HG02938 (cell line): ENCODE results near the gene CDK5R1.

ENCODE experiments used
- ATAC-seq: cut with Tn5 transposase; IDR thresholded peaks from one replicate; pipeline ENCODE4 v1.9.1; 2021; ENCODE audit warnings: mild to moderate bottlenecking, moderate library complexity; ENCODE audit not compliant: unreplicated experiment

CDK5R1 gene

DNA sequence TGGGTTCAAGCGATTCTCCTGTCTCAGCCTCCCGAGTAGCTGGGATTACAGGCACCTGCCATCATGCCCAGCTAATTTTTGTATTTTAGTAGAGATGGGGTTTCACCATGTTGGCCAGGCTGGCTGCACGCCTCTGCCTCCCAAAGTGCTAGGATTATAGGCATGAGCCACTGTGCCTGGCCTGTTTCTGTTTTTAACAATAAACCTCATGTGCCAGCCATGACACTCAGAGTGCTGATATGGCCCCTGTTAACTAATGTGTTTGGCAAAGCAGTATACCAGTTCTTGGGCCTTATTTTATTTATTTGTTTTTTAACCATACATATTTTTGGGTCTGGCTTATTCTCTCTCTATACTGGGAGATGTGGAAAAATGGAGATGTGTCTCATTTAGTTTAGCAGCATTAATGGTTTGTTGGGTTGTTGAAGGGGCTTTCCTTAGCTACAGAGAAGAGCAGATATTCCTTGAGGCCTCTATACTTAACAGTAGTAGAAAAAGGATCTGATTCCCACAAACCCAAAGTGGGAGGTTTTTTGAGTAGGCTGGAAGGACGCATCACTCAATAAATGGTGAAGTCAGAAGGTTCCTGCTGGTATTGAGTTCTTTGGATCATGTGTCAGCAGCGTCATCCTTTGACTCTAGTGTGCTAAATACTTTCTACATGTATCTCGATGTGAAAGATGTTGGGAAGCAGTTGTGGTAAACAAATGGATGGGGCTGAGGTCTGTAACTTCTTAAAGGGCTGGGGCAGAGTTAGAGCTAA, 16.2 kb upstream of the CDK5R1 start:
- no peak for ATAC-seq

- no peak for ATAC-seq
Observed at GRCh38 chr17:32471652-32472051, 15.1 kb upstream of the CDK5R1 start.

- no peak for ATAC-seq
Observed at GRCh38 chr17:32475258-32475657, 11.5 kb upstream of the CDK5R1 start.

- ATAC-seq = no peak
Observed at GRCh38 chr17:32477220-32477619, 9.6 kb upstream of the CDK5R1 start.

DNA sequence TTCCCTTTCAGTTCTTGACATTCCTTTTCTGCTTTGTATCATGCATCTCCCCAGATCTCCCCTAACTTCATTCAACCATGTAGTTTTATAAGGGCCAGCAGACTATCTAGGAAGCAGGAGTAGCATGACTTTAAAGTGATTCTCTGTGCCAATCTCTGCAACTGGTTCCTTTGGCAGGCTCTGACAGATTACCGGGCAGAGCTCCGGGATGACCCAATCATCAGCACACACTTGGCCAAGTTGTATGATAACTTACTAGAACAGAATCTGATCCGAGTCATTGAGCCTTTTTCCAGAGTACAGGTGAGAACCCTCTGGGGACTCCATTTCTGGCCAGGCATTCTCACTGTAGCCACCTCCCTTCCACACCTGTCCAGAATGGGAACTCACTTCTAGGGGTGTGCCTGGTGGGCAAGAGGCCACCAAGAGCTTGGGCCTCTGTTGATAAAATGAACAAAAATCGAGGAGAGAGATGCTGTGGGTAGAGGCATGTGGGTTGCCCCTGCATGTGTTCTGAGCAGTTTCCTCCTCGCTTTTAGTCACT, 7.6 kb upstream of the CDK5R1 start:
- ATAC-seq = no peak

GRCh38 chr17:32481193-32481592, 5.6 kb upstream of the CDK5R1 start:
- ATAC-seq = no peak

DNA sequence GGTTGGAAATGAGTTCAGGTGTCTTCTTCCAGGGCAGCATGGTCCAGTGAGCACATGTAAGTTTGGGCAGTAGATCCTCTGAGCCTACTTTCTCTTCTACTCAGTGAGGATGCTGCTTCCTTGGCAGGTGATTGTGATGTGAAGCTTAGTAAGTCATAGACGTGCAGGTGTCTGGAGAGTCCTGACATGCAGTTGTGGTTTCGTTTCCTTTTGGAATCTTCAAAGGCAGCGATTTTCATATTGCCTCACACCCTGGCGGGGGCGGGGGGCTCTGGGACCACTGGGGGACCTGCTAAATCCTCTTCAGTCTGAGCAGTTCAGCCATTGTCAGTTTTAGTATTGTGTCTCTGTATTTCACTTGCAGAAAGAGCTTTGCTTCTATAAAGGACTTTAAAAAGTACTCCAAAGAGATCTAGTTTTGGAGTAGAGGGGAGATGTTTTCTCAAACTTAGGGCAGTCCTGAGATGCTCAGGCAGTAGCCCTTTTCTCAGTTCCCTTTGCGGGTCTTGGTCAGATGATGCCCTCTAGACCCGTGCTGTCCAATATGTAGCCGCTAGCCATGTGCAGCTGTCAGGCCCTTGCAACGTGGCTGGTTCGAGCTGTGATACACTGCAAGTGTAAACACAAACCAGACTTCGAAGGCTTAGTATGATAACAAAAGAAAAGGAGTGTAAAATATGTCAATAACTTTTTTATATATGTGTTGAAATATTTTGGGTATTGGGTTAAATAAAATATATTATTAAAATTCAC, 4.0 kb upstream of the CDK5R1 start:
- no peak for ATAC-seq

- no peak for ATAC-seq
Observed at GRCh38 chr17:32483451-32484019, 3.3 kb upstream of the CDK5R1 start.

GRCh38 chr17:32484041-32484461, 2.7 kb upstream of the CDK5R1 start:
- no peak for ATAC-seq

DNA sequence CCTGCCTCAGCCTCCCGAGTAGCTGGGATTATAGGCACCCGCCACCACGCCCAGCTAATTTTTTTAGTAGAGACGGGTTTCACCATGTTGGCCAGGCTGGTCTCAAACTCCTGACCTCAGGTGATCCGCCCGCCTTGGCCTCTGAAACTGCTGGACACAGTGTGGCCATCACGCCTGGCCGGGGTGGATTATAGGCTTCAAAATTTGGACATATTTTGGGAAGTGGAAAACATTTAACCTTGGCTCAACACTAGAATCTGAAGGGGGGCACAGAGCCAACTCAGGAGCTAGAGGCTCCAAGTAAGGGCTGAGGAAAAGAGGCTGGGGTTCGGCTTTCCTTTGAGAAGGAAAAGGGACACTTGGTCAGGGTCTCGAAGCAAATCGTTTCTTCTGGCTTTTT, 2.2 kb upstream of the CDK5R1 start:
- no peak for ATAC-seq

DNA sequence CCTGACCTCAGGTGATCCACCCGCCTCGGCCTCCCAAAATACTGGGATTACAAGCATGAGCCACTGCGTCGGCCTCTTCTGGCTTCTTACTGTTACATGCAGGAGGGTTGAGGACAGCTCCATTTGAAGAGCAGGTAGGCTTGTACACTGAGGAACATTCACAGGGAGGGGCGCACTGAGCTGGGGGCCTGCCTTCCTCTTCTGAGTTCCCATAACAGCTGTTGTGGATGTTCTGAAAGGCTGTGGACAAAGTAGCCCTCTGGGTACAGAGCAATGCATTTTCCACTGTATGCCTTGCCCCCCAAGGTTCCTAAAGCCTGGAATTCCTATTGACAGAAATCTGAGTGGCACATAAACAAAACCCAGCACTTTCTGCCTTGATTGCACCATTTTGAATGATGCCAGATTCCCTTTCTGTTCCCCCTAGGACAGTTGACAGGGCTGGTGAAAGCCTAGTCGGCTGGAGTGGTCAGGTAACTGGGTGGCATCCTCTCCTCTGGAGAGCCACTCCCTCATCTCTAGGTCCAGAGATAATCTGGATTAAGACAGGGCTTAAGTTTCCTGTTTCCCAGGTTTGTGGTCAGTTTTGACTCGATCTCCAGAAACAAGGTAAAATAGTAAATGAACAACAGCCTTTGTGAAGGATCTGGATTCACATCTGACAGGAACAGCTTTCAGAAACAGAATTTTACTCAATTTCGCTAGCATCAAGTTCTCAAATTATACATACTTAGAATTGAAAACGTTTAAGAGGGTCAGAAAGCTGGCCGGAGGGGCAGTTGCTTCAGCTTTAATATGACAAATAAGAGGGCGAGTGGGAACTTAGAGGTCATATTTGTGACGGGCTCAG, 1.3 kb upstream of the CDK5R1 start:
- no peak for ATAC-seq

DNA sequence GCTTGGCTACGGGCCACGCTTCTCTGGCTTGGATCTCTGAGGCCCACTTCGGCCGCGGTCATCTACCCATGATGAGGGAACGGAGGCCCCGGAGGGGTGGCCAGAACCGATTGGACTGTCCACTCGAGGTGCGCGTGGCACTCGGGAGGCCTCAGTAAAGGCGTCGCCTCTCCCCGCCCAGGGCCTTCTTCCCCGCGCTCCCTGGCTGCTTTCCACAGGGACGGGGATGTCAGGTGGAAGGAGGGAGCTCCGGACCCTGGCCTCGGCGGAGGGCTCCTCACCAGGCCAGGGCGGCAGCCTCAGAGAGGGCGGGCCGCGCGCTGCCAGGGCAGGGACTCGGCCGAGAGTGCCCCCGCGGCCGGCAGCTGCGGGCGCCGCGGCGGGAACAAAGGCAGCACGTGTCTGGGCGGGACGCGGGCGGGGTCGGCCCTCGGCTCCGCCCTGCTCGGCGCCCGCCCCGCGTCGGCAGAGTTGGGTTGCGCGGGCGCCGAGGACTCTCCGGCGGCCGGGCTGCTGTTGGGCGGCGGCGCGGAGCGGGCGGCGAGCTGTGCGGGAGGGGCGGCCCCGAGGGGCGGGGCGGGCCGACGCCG, 587 bp upstream of the CDK5R1 start:
- ATAC-seq = peak; percentile 40

GRCh38 chr17:32487473-32488176, 832 bp downstream of the CDK5R1 start:
- ATAC-seq = no peak

DNA sequence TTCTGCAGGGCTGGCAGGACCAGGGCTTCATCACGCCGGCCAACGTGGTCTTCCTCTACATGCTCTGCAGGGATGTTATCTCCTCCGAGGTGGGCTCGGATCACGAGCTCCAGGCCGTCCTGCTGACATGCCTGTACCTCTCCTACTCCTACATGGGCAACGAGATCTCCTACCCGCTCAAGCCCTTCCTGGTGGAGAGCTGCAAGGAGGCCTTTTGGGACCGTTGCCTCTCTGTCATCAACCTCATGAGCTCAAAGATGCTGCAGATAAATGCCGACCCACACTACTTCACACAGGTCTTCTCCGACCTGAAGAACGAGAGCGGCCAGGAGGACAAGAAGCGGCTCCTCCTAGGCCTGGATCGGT, 1.4 kb downstream of the CDK5R1 start:
- no peak for ATAC-seq

- ATAC-seq = no peak
Observed at GRCh38 chr17:32488604-32489180, 1.9 kb downstream of the CDK5R1 start.

GRCh38 chr17:32489320-32490100, 2.7 kb downstream of the CDK5R1 start:
- ATAC-seq = no peak

DNA sequence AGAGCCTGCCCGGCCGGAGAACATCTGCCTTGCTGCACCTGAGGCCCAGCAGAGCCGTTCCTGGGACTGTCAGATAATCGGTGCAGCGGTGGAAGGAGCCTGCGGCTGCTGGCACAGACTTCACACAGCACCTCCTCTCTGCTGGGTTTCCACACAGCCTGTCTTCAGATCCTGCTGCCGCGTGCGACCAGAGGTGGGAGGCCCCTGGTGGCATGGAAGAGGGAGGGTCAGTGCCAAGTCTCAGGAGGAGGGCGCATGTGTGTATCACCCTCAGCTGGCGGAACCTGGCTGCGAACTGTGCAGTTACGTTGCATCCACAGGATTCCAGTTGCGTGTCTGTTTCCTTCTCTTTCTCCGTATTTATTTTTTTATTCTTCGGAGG, 3.3 kb downstream of the CDK5R1 start:
- no peak for ATAC-seq

GRCh38 chr17:32491371-32492263, 4.8 kb downstream of the CDK5R1 start:
- ATAC-seq = no peak
